Subcutaneous abdominal adipose tissue (tissue), 5 donors: ENCODE results near the gene KCNH2.

ENCODE experiments used
- H3K27ac ChIP-seq: one replicate; pipeline ENCODE4 v1.7.0; 2013; ENCODE audit warnings: low read depth, mild to moderate bottlenecking, inconsistent platforms, low read length, moderate library complexity
- H3K27me3 ChIP-seq, 5 donors: one replicate each; pipeline ENCODE4 v1.7.0; 2013; ENCODE audit warnings: low read length in 5 of 5, inconsistent platforms in 1 of 5; ENCODE audit not compliant: control insufficient read depth in 5 of 5, insufficient read depth in 4 of 5
- H3K36me3 ChIP-seq, 5 donors: one replicate each; pipeline ENCODE4 v1.7.0; 2013; ENCODE audit warnings: low read length in 5 of 5; ENCODE audit not compliant: control insufficient read depth in 5 of 5, insufficient read depth in 5 of 5
- H3K4me1 ChIP-seq, 5 donors: one replicate each; pipeline ENCODE4 v1.7.0; 2013; ENCODE audit warnings: low read length in 5 of 5, mild to moderate bottlenecking in 3 of 5, moderate library complexity in 1 of 5; ENCODE audit not compliant: control insufficient read depth in 5 of 5, insufficient read depth in 5 of 5
- H3K4me3 ChIP-seq, 5 donors: one replicate each; pipeline ENCODE4 v1.7.0; 2013; ENCODE audit warnings: low read length in 5 of 5, low read depth in 1 of 5
- H3K9ac ChIP-seq, 5 donors: one replicate each; pipeline ENCODE4 v1.7.0; 2013; ENCODE audit warnings: low read length in 5 of 5, mild to moderate bottlenecking in 4 of 5, moderate library complexity in 3 of 5
- H3K9me3 ChIP-seq, 5 donors: one replicate each; pipeline ENCODE4 v1.7.0; 2013; ENCODE audit warnings: low read length in 5 of 5; ENCODE audit not compliant: control insufficient read depth in 5 of 5
- donor health status: healthy.
- donor health status: healthy.
- donor health status: healthy.
- donor health status: healthy.
- donor health status: healthy.

KCNH2 gene

DNA sequence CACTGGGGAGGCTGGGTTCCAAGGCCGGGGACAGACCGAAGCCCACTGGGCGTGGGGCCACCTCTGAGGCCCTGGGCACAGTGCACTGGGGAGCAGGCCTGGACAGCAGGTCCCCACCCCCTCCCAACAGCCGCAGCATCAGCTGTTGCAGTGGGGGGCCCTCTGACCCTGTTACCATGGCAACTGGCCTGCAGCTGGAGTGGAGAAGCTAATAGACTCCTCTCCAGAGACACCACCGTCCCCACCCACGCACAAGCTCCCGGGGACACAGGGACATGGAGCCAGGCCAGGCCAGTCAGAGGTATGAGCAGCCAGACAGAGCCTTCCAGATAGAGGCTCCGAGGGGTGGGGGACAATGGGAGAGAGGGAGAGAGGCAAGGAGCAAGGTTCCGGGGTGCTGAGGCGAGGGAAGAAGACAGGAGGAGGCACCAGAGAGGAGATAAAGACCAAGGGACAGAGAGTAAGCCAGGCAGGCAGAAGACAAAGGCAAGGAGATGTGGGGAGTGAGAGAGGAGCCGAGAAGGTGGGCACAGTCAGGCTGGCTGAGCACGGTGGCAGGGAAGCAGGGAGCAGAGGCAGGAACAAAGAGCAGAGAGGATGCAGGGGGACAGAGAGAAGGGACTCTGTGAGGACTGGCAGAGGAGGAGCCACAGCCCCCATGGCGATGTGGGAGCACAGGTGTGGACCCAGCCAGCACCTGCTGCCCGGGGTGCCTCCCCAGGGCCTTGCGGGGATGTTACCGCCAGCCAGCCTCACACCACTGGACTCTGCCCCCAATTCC lies 6.7 kb downstream of the KCNH2 start:
- Histone ChIP-seq H3K9me3 (peaks cover 0 to 2% (median 0%) of the 10 kb centered on the region in 5 donors), H3K27ac (no peak overlapping the region), H3K4me3 (no peak overlapping the region), H3K4me1 (peaks cover 0 to 14% (median 8%) of the 10 kb centered on the region in 5 donors), H3K27me3 (peaks cover 45 to 65% (median 61%) of the 10 kb centered on the region in 5 donors), H3K36me3 (no peaks in the 10 kb centered on the region), H3K9ac (no peak overlapping the region)

DNA sequence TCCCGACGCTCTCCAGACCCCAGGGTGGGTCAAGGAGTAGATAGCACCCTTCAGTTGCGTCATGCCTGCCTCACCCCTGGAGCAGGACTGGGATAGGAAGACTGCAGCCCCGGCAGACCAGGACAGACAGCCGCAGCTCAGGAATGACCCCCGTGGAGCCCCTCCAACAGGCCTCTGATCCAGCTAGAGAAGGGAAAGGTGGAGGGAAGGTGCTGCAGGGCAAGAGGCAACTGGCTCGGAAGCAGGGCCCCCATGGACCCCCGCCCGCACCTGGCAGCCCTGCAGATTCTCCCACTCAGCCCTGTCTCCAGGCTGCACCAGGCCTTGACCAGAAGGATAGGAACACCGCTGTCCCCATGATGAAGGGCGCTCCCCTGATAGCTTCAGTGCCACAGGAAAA lies 7.7 kb downstream of the KCNH2 start:
- no peak overlapping the region for H3K27ac ChIP-seq
- H3K27me3 ChIP-seq: peaks cover 35 to 62% (median 57%) of the 10 kb centered on the region in 5 donors
- H3K4me3 ChIP-seq: no peak overlapping the region
- peaks cover 0 to 2% (median 0%) of the 10 kb centered on the region in 5 donors for H3K9me3 ChIP-seq
- H3K9ac ChIP-seq: no peak overlapping the region
- no peaks in the 10 kb centered on the region for H3K36me3 ChIP-seq
- H3K4me1 ChIP-seq: peaks cover 0 to 14% (median 8%) of the 10 kb centered on the region in 5 donors

DNA sequence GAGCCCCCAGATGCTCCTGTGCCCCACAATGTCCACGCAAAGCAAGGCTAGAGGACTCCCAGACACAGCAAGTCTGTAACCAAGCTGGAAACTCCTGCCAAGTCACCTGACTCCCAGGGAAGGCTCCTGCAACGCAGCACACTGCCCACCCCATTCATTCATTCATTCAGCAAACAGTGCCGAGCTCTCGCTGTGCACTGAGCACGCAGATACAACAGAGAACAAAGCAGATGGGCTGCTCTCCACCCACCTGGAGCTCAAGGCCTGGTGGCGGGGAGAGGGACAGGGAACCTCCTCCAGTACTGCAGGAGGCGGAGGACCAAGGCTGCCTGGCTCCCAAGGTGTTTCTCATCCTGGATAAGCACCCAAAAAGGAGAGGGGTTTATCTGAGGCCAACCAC lies 8.6 kb downstream of the KCNH2 start:
- H3K27me3 ChIP-seq: peaks cover 26 to 62% (median 58%) of the 10 kb centered on the region in 5 donors
- H3K4me3 ChIP-seq: no peak overlapping the region
- H3K27ac ChIP-seq: no peak overlapping the region
- H3K9ac ChIP-seq: no peak overlapping the region
- H3K9me3 ChIP-seq: peaks cover 0 to 2% (median 0%) of the 10 kb centered on the region in 5 donors
- peaks cover 0 to 13% (median 4%) of the 10 kb centered on the region in 5 donors for H3K4me1 ChIP-seq
- no peaks in the 10 kb centered on the region for H3K36me3 ChIP-seq

DNA sequence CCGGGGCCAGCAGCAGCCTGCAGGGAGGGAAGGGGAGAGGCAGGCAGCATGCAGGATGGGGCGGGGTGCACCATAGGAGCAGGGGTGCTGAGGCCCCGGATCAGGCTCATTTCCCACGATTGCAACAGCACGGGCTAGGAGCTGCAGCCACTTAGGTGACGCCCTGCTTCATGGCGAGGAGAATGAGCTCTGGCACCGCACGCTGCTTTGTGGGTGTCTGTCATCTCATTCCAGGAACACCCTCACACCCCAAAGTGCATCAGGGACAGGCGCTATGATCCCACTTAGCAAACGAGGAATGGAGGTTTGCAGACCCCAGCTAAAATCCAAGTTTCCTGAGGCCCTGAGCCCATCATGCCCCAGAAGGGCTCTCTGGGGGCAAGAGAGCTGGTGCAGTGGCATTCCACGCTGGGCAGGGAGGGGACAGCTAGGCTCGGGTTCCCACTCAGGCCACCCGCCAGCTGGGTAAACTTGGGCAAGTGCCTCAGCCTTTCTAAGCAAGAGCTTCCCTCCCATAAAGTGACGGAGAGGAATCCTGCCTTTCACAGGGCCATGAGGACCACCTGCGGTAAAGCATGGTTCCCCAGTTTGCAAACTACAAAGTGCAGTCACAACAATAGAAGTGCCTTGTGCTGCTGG lies 9.3 kb downstream of the KCNH2 start:
- no peaks in the 10 kb centered on the region for H3K36me3 ChIP-seq
- H3K27me3 ChIP-seq: peaks cover 22 to 63% (median 59%) of the 10 kb centered on the region in 5 donors
- no peak overlapping the region for H3K4me3 ChIP-seq
- H3K9me3 ChIP-seq: peaks cover 0 to 2% (median 0%) of the 10 kb centered on the region in 5 donors
- H3K4me1 ChIP-seq: peaks cover 0 to 11% (median 4%) of the 10 kb centered on the region in 5 donors
- H3K27ac ChIP-seq: no peak overlapping the region
- no peak overlapping the region for H3K9ac ChIP-seq

DNA sequence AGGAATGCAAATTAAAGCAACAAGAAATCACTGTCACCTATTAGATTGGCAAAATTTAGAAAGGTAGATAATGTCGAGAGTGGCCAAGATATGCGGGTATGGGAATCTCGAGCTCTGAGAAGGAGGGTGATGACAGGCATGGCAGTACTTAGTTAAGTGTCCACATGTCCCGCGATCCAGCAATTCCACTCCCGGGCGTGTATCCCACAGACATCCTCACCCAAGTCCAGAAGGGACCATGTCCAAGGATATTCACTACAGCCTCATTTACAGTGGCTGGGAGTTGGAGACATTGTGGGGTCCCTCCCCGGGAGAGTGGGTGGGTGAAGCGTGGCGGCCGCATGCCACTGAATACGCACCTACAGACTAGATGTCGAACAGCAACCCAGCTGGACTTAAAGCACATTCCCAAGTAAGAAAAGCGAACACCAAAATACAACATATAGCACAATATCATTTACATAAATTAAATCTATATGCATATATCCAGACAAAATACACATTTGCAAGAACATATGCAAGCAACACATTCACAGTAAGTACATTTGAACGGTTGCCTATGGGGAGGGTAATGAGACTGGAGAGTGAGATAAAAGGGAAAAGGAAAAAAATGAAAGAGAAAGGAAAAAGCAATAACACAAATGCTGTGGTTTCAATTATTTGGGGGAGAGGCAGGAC lies 9.9 kb downstream of the KCNH2 start:
- no peaks in the 10 kb centered on the region for H3K36me3 ChIP-seq
- H3K9me3 ChIP-seq: no peaks in the 10 kb centered on the region
- H3K4me3 ChIP-seq: no peak overlapping the region
- H3K4me1 ChIP-seq: peaks cover 0 to 11% (median 4%) of the 10 kb centered on the region in 5 donors
- no peak overlapping the region for H3K27ac ChIP-seq
- no peak overlapping the region for H3K9ac ChIP-seq
- peaks cover 18 to 60% (median 56%) of the 10 kb centered on the region in 5 donors for H3K27me3 ChIP-seq

DNA sequence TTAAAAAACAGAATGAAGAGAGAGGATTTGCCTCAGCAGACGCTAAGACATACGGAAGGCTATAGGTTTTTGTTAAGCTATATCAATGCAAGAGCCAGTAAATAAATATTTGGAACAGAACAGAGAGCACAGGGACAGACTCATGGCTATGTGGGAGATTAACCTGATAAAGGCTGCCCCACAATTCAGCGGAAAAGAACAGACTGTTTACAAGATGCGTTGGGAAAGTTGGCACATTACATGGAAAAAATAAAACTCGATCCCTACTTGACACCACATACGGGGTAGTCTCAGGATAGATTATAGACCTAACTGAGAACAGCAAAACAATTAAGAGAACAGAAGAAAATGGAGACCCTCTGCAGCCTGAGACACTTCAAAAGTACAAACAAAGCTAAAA lies 10.8 kb downstream of the KCNH2 start:
- no peaks in the 10 kb centered on the region for H3K36me3 ChIP-seq
- H3K9ac ChIP-seq: no peak overlapping the region
- H3K9me3 ChIP-seq: no peaks in the 10 kb centered on the region
- H3K27me3 ChIP-seq: peaks cover 17 to 62% (median 57%) of the 10 kb centered on the region in 5 donors
- peaks cover 0 to 11% (median 4%) of the 10 kb centered on the region in 5 donors for H3K4me1 ChIP-seq
- H3K4me3 ChIP-seq: no peak overlapping the region
- no peak overlapping the region for H3K27ac ChIP-seq

DNA sequence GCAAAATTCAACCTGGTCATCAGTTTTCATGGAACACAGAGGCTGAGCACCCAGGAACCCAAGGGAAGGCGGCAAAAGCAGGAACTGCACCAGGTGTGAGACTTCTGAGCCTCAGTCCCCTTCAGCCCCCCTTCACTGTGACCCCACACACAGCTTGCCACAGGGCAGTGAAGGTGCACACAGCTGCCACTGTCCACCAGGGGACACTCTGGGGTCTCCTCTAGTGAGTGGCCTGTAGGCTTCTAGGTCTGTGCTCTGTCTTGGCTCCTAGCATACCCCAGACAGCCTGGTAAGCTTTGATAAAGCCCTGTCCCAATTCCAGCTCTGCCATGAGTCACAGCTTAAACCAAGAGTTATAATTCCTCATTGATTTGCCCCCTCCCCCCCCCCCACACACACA lies 12.1 kb downstream of the KCNH2 start:
- Histone ChIP-seq H3K27ac (no peak overlapping the region), H3K9ac (no peak overlapping the region), H3K36me3 (no peaks in the 10 kb centered on the region), H3K4me1 (peaks cover 0 to 11% (median 4%) of the 10 kb centered on the region in 5 donors), H3K4me3 (no peak overlapping the region), H3K9me3 (no peaks in the 10 kb centered on the region), H3K27me3 (peaks cover 14 to 57% (median 49%) of the 10 kb centered on the region in 5 donors)

DNA sequence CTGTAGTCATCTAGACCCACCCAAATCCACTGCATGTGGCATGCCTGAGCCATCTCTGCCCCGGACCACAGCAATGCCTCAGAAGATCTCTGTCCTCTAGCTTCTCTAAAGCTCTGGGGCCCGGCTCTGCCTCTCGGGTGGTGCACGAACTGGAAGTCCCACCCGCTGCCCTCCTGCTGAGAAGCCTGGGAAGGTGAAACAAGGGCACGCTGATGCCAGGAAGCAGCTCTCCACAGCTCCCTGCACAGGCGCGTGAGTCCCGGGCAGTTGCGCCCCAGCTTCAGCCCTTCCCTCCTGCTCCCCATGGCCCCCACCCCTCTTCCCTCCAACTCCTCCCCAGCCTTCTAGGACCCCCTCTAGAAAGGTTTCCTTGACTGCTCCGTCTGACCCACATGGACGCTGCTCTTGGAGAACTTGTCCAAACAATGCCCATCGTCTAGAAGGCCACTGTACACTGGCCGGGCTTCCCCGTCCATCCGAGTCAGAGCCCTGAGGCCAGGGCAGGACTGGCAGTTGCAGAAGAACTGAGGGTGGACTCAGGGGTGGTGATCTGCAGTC lies 12.8 kb downstream of the KCNH2 start:
- Histone ChIP-seq H3K4me1 (peaks cover 0 to 11% (median 4%) of the 10 kb centered on the region in 5 donors), H3K9me3 (no peaks in the 10 kb centered on the region), H3K4me3 (no peak overlapping the region), H3K27me3 (peaks cover 7 to 52% (median 46%) of the 10 kb centered on the region in 5 donors), H3K36me3 (no peaks in the 10 kb centered on the region), H3K9ac (no peak overlapping the region), H3K27ac (no peak overlapping the region)

DNA sequence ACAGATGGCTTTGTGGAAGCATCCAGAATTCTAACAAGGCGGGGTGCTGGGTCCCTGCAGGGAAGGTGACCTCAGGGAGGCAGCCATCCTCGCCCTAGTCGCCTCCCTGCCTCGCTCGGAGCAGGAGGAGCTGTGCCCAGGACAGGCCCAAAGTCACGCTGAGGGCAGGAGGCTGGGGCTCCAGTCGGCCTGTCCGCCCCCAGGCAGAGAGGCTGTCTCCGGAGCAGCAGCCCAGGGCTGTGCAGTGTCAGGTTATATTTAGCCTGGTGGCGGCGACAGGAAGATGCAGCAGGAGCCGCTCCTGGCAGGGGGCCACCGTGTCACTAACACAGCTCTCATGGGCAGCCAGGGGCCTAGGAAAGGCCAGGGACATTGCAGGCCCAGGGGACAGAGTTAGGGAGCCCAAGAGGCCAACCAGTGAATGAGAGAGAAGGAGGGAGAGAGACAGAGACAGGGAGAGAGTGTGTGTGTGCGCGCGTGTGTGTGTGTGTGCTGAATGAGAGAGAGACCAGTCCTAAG lies 13.5 kb downstream of the KCNH2 start:
- peaks cover 0 to 11% (median 4%) of the 10 kb centered on the region in 5 donors for H3K4me1 ChIP-seq
- no peak overlapping the region for H3K9ac ChIP-seq
- no peak overlapping the region for H3K4me3 ChIP-seq
- H3K36me3 ChIP-seq: no peaks in the 10 kb centered on the region
- peaks cover 5 to 50% (median 44%) of the 10 kb centered on the region in 5 donors for H3K27me3 ChIP-seq
- no peak overlapping the region for H3K27ac ChIP-seq
- no peaks in the 10 kb centered on the region for H3K9me3 ChIP-seq
